WTC11 (cell line): ENCODE data around the gene HTRA1. TPM values are rescaled to one million over a fixed set of nuclear protein-coding genes. Genes with fewer than 3 reads are reported as not detected.

ENCODE experiments used
- ATAC-seq: fragments of 200-7000 bp; cut with Tn5 transposase; 2 replicates; pipeline ENCODE4 v1.10.0; 2021; ENCODE audit warnings: mild to moderate bottlenecking, moderate library complexity
- CTCF ChIA-PET: fragments of 300-600 bp; sonication (Branson Sonifier 250); formaldehyde crosslinking; loops from one replicate; lab custom pipeline; 2021; ENCODE audit warnings: antibody characterized with exemption; lab: Charles Lee
- POLR2A ChIA-PET: fragments of 350-600 bp; sonication (Branson Sonifier 250); formaldehyde crosslinking; loops from one replicate; lab custom pipeline; 2021; ENCODE audit warnings: antibody characterized with exemption; lab: Charles Lee
- DNase-seq: peaks from one replicate; pipeline ENCODE4 v3.0.0; 2021; ENCODE audit warnings: low spot score
- H3K27ac Mint-ChIP-seq: 2 replicates; pipeline ENCODE4 v1.8.0; 2021; ENCODE audit warnings: mixed read lengths
- H3K27me3 Mint-ChIP-seq: 2 replicates; pipeline ENCODE4 v1.8.0; 2021; ENCODE audit warnings: low read depth, mild to moderate bottlenecking, moderate library complexity, mixed read lengths
- H3K36me3 Mint-ChIP-seq: 2 replicates; pipeline ENCODE4 v1.8.0; 2021; ENCODE audit warnings: mixed read lengths
- H3K4me1 Mint-ChIP-seq: 2 replicates; pipeline ENCODE4 v1.8.0; 2022; ENCODE audit warnings: mixed read lengths
- H3K4me3 Mint-ChIP-seq: 2 replicates; pipeline ENCODE4 v1.8.0; 2021; ENCODE audit warnings: mild to moderate bottlenecking, moderate library complexity, mixed read lengths
- H3K9me3 Mint-ChIP-seq: 2 replicates; pipeline ENCODE4 v1.8.0; 2021; ENCODE audit warnings: mixed read lengths
- ATF6 ChIP-seq: sonication (generic); formaldehyde crosslinking; IDR thresholded peaks from 2 replicates; pipeline ENCODE4 v1.8.1; 2023; ENCODE audit warnings: mild to moderate bottlenecking, missing genetic modification reagents
- FOXJ3 ChIP-seq: sonication (generic); formaldehyde crosslinking; IDR thresholded peaks from 2 replicates; pipeline ENCODE4 v1.9.0; 2021; ENCODE audit warnings: missing genetic modification reagents, mild to moderate bottlenecking, borderline replicate concordance
- FOXP1 ChIP-seq: sonication (generic); formaldehyde crosslinking; IDR thresholded peaks from 2 replicates; pipeline ENCODE4 v1.8.0; 2022; ENCODE audit warnings: missing genetic modification reagents, mild to moderate bottlenecking, moderate library complexity, borderline replicate concordance
- KAT7 ChIP-seq: sonication (generic); formaldehyde crosslinking; IDR thresholded peaks from 2 replicates; pipeline ENCODE4 v1.8.1; 2023; ENCODE audit warnings: missing genetic modification reagents, mild to moderate bottlenecking, borderline replicate concordance
- MYBL2 ChIP-seq: sonication (generic); formaldehyde crosslinking; IDR thresholded peaks from 2 replicates; pipeline ENCODE4 v1.8.1; 2023; ENCODE audit warnings: mild to moderate bottlenecking, moderate library complexity, missing genetic modification reagents
- NFATC4 ChIP-seq: fragments of 250-450 bp; sonication (Bioruptor Pico); IDR thresholded peaks from 2 replicates; pipeline ENCODE4 v1.9.0; 2021; ENCODE audit warnings: mild to moderate bottlenecking
- NR3C1 ChIP-seq: sonication (generic); formaldehyde crosslinking; conservative IDR thresholded peaks from 2 replicates; pipeline ENCODE4 v1.8.1; 2023; ENCODE audit warnings: low read depth, mild to moderate bottlenecking, missing genetic modification reagents
- PRDM15 ChIP-seq: sonication (generic); formaldehyde crosslinking; IDR thresholded peaks from 2 replicates; pipeline ENCODE4 v1.8.0; 2022; ENCODE audit warnings: missing genetic modification reagents
- PREB ChIP-seq: sonication (generic); formaldehyde crosslinking; IDR thresholded peaks from 2 replicates; pipeline ENCODE4 v1.8.1; 2022; ENCODE audit warnings: mild to moderate bottlenecking, missing genetic modification reagents, moderate library complexity, borderline replicate concordance
- PRRX2 ChIP-seq: fragments of 250-450 bp; sonication (Bioruptor Pico); IDR thresholded peaks from 2 replicates; pipeline ENCODE4 v1.8.0; 2021; ENCODE audit warnings: mild to moderate bottlenecking
- RELA ChIP-seq: sonication (generic); formaldehyde crosslinking; IDR thresholded peaks from 2 replicates; pipeline ENCODE4 v1.8.1; 2022; ENCODE audit warnings: missing genetic modification reagents, mild to moderate bottlenecking, borderline replicate concordance
- TCF7 ChIP-seq: sonication (generic); formaldehyde crosslinking; IDR thresholded peaks from 2 replicates; pipeline ENCODE4 v1.8.0; 2022; ENCODE audit warnings: mild to moderate bottlenecking, low read depth, missing genetic modification reagents, moderate library complexity
- USF1 ChIP-seq: sonication (generic); formaldehyde crosslinking; IDR thresholded peaks from 2 replicates; pipeline ENCODE4 v1.8.0; 2022; ENCODE audit warnings: mild to moderate bottlenecking, missing genetic modification reagents
- ZBTB43 ChIP-seq: sonication (generic); formaldehyde crosslinking; IDR thresholded peaks from 2 replicates; pipeline ENCODE4 v1.8.1; 2023; ENCODE audit warnings: mild to moderate bottlenecking, missing genetic modification reagents
- ZMAT4 ChIP-seq: fragments of 250-450 bp; sonication (Bioruptor Pico); IDR thresholded peaks from 2 replicates; pipeline ENCODE4 v1.9.0; 2021; ENCODE audit warnings: mild to moderate bottlenecking
- ZNF219 ChIP-seq: sonication (generic); formaldehyde crosslinking; IDR thresholded peaks from 2 replicates; pipeline ENCODE4 v1.8.0; 2023; ENCODE audit warnings: missing genetic modification reagents, mild to moderate bottlenecking, borderline replicate concordance
- ZNF263 ChIP-seq: sonication (generic); formaldehyde crosslinking; IDR thresholded peaks from 2 replicates; pipeline ENCODE4 v1.8.1; 2022; ENCODE audit warnings: low read depth, mild to moderate bottlenecking, moderate library complexity, missing genetic modification reagents
- ZNF425 ChIP-seq: fragments of 250-450 bp; sonication (Bioruptor Pico); conservative IDR thresholded peaks from 2 replicates; pipeline ENCODE4 v1.9.0; 2021; ENCODE audit warnings: mild to moderate bottlenecking
- total RNA-seq: library from RNA; stranded (reverse); gene quantifications from 3 replicates; pipeline ENCODE4 v1.2.3, GENCODE V29; 2021

The HTRA1 gene
- total RNA-seq, 1 experiment from 2014 or later, result 18.3 TPM

- TF ChIP-seq PRDM15 (CRISPR knock-in tag) (no peak), FOXJ3 (CRISPR knock-in tag) (no peak)
These were observed 18.9 kb downstream of the HTRA1 start (continued) for GRCh38 chr10:122480146-122480833.

GRCh38 chr10:122481296-122482056 is 20.1 kb downstream of the HTRA1 start:
- ATAC-seq (no peak), DNase-seq (no peak)
- H3K27me3 Mint-ChIP-seq, result no peaks in the 10 kb centered on the region; the same call in 1 of the 2 replicates
- H3K9me3 Mint-ChIP-seq, result peaks cover 14% of the 10 kb centered on the region
- peaks cover 34% of the 10 kb centered on the region for H3K4me1 Mint-ChIP-seq
- H3K4me3 Mint-ChIP-seq, result no peak overlapping the region
- ChIA-PET CTCF (no interaction called here), POLR2A (no interaction called here)
- H3K36me3 Mint-ChIP-seq, result peaks cover 10% of the 10 kb centered on the region
- TF ChIP-seq RELA (CRISPR knock-in tag) (no peak), NFATC4 (CRISPR knock-in tag) (no peak), NR3C1 (CRISPR knock-in tag) (no peak), ZMAT4 (CRISPR knock-in tag) (no peak), ZNF263 (CRISPR knock-in tag) (no peak), ZBTB43 (CRISPR knock-in tag) (no peak), FOXJ3 (CRISPR knock-in tag) (no peak), USF1 (CRISPR knock-in tag) (no peak), PREB (CRISPR knock-in tag) (no peak), ZNF425 (CRISPR knock-in tag) (no peak), ATF6 (CRISPR knock-in tag) (no peak), KAT7 (CRISPR knock-in tag) (no peak), MYBL2 (CRISPR knock-in tag) (no peak), FOXP1 (CRISPR knock-in tag) (no peak), PRRX2 (CRISPR knock-in tag) (no peak), ZNF219 (CRISPR knock-in tag) (no peak), TCF7 (CRISPR knock-in tag) (no peak)
- no peak overlapping the region for H3K27ac Mint-ChIP-seq
